Gastrocnemius medialis (tissue), 4 donors: ENCODE measurements around the gene CUX1.

ENCODE experiments used
- CTCF ChIP-seq, 5 experiments: fragments of 450-650 bp in 3 of 5; fragments of 200-600 bp in 2 of 5; sonication (generic) in 2 of 5; IDR thresholded peaks in 4 of 5; conservative IDR thresholded peaks in 1 of 5; 1 replicate in 4 of 5; 2 replicates in 1 of 5; pipeline ENCODE4 v1.5.1; 2016 to 2019; ENCODE audit warnings: antibody characterized with exemption in 5 of 5, mild to moderate bottlenecking in 3 of 5, moderate library complexity in 3 of 5
- POLR2A ChIP-seq, 2 donors: fragments of 450-650 bp; IDR thresholded peaks; one replicate each; pipeline ENCODE4 v1.6.1; 2017; ENCODE audit warnings: antibody characterized with exemption in 2 of 2, mild to moderate bottlenecking in 2 of 2, moderate library complexity in 2 of 2

- TF ChIP-seq POLR2A (IDR thresholded peaks at IDR 0.05), result no peak
- TF ChIP-seq CTCF (IDR thresholded peaks at IDR 0.05 in 4 of 5, conservative IDR thresholded peaks at IDR 0.05 in 1 of 5), result no peak
These were observed 142.4 kb downstream of the CUX1 start for GRCh38 chr7:101959829-101960228.
